OCI-LY1 (cell line): Measurements from ENCODE around the gene GOLGA2.

Experiments used
- H2AFZ ChIP-seq: fragments of 200-600 bp; sonication (generic), shearing (Covaris generic); 2 replicates; pipeline ENCODE4 v1.6.0; 2014; ENCODE audit warnings: antibody characterized with exemption, mild to moderate bottlenecking, low read length
- H3F3A ChIP-seq: fragments of 200-600 bp; sonication (generic), shearing (Covaris generic); 2 replicates; pipeline ENCODE4 v1.6.0; 2014; ENCODE audit warnings: mild to moderate bottlenecking, antibody characterized with exemption, low read length, moderate library complexity; ENCODE audit not compliant: insufficient read depth
- H3K27ac ChIP-seq: fragments of 200-600 bp; sonication (generic); 2 replicates; pipeline ENCODE4 v1.5.1; 2014; ENCODE audit warnings: low read length, mixed run types, mild to moderate bottlenecking, low read depth; ENCODE audit not compliant: poor library complexity, severe bottlenecking
- H3K27me3 ChIP-seq: fragments of 200-600 bp; sonication (generic); 2 replicates; pipeline ENCODE4 v1.6.0; 2014; ENCODE audit warnings: antibody characterized with exemption, mild to moderate bottlenecking, low read length, moderate library complexity; ENCODE audit not compliant: insufficient read depth
- H3K36me3 ChIP-seq: fragments of 200-600 bp; sonication (generic); 2 replicates; pipeline ENCODE4 v1.6.1; 2014; ENCODE audit warnings: mild to moderate bottlenecking, antibody characterized with exemption, low read length, moderate library complexity, mixed read lengths; ENCODE audit not compliant: insufficient read depth
- H3K4me1 ChIP-seq: fragments of 200-600 bp; sonication (generic); 2 replicates; pipeline ENCODE4 v1.5.1; 2014; ENCODE audit warnings: mild to moderate bottlenecking, low read length, moderate library complexity; ENCODE audit not compliant: insufficient read depth, severe bottlenecking
- H3K4me2 ChIP-seq: fragments of 200-600 bp; sonication (generic), shearing (Covaris generic); 2 replicates; pipeline ENCODE4 v1.6.1; 2014; ENCODE audit warnings: low read length
- H3K4me3 ChIP-seq: fragments of 200-600 bp; sonication (generic); 2 replicates; pipeline ENCODE4 v1.5.1; 2014; ENCODE audit warnings: low read length, low read depth, mild to moderate bottlenecking, mixed read lengths; ENCODE audit not compliant: poor library complexity, severe bottlenecking
- H3K79me2 ChIP-seq: fragments of 200-600 bp; shearing (Covaris generic); 2 replicates; pipeline ENCODE4 v1.6.1; 2016; ENCODE audit warnings: mixed run types, low read length, mixed read lengths; ENCODE audit not compliant: insufficient read depth
- H3K9ac ChIP-seq: fragments of 200-600 bp; sonication (generic), shearing (Covaris generic); 2 replicates; pipeline ENCODE4 v1.6.1; 2014; ENCODE audit warnings: mild to moderate bottlenecking, low read length, mixed read lengths
- H3K9me2 ChIP-seq: fragments of 200-600 bp; sonication (generic), shearing (Covaris generic); 2 replicates; pipeline ENCODE4 v1.6.1; 2014; ENCODE audit warnings: low read depth, mild to moderate bottlenecking, low read length, mixed read lengths
- H3K9me3 ChIP-seq: fragments of 200-600 bp; shearing (Covaris generic); 2 replicates; pipeline ENCODE4 v1.6.1; 2014; ENCODE audit warnings: low read length, mixed read lengths
- H4K20me1 ChIP-seq: fragments of 200-600 bp; sonication (generic), shearing (Covaris generic); 2 replicates; pipeline ENCODE4 v1.6.0; 2016; ENCODE audit warnings: mild to moderate bottlenecking, low read length; ENCODE audit not compliant: insufficient read depth
- EZH2 ChIP-seq: fragments of 200-600 bp; sonication (generic), shearing (Covaris generic); IDR thresholded peaks from 2 replicates; pipeline ENCODE4 v1.8.0; 2017; ENCODE audit warnings: borderline replicate concordance, mixed run types, mild to moderate bottlenecking, antibody characterized with exemption, low read length, moderate library complexity, mixed read lengths
- TF ChIP-seq, protein P1 (sequence below): fragments of 200-600 bp; sonication (generic), shearing (Covaris generic); IDR thresholded peaks from 2 replicates; pipeline ENCODE4 v1.5.1; 2017; ENCODE audit warnings: mild to moderate bottlenecking, antibody characterized with exemption, low read length, moderate library complexity, mixed read lengths

The GOLGA2 gene

DNA sequence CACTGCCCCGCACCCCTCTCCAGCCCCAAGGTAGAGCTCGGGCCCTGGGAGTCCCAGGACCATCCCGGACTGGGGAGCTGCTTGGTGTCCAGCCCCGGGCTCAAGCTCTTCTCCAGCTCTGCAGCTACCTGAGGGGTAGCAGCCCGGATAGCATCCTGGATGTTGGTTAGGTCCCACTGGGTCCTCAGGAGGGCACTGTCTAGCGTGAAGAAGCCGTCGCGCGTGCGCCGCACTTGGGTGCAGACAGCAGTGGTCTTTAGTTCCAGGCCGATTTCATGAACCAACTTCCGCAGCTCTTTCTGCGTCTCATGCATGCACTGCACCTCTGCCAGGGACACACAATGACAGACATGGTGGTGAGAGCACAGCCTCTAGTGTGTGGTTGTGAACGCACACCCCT lies 33.7 kb upstream of the GOLGA2 start:
- TF ChIP-seq, protein P1, sequence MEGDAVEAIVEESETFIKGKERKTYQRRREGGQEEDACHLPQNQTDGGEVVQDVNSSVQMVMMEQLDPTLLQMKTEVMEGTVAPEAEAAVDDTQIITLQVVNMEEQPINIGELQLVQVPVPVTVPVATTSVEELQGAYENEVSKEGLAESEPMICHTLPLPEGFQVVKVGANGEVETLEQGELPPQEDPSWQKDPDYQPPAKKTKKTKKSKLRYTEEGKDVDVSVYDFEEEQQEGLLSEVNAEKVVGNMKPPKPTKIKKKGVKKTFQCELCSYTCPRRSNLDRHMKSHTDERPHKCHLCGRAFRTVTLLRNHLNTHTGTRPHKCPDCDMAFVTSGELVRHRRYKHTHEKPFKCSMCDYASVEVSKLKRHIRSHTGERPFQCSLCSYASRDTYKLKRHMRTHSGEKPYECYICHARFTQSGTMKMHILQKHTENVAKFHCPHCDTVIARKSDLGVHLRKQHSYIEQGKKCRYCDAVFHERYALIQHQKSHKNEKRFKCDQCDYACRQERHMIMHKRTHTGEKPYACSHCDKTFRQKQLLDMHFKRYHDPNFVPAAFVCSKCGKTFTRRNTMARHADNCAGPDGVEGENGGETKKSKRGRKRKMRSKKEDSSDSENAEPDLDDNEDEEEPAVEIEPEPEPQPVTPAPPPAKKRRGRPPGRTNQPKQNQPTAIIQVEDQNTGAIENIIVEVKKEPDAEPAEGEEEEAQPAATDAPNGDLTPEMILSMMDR, result no peak
- TF ChIP-seq EZH2, result no peak
- Histone ChIP-seq H3K36me3 (peaks cover 48% of the 10 kb centered on the region), H3K9me3 (no peaks in the 10 kb centered on the region), H3K9ac (no peak overlapping the region), H3K79me2 (no peaks in the 10 kb centered on the region), H3K9me2 (no peaks in the 10 kb centered on the region), H3F3A (no peaks in the 10 kb centered on the region), H4K20me1 (no peaks in the 10 kb centered on the region), H3K27ac (no peak overlapping the region), H3K4me1 (no peaks in the 10 kb centered on the region), H3K4me2 (no peak overlapping the region), H2AFZ (no peak overlapping the region), H3K4me3 (no peak overlapping the region), H3K27me3 (no peaks in the 10 kb centered on the region)

DNA sequence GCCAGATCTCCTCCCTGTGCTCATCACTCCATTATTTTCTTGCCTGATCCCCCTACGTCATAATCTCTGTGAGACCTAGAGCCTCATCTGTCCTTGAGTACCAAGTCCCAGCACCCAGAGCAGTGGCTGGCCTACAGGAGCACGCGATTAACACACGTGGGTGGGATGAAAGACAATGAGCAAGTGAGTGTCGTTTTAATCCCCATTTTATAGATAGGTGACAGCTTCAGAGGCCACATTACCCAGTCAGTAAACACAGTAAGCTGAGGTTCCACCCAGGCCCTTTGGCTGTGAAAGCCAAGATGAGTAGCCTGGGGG lies 29.1 kb upstream of the GOLGA2 start:
- no peaks in the 10 kb centered on the region for H3K27me3 ChIP-seq
- H3F3A ChIP-seq, result no peaks in the 10 kb centered on the region
- no peak for TF ChIP-seq EZH2
- TF ChIP-seq, protein P1, result no peak
- no peaks in the 10 kb centered on the region for H4K20me1 ChIP-seq
- H3K27ac ChIP-seq, result no peak overlapping the region
- H3K9ac ChIP-seq, result no peak overlapping the region
- no peak overlapping the region for H3K4me3 ChIP-seq
- H3K4me2 ChIP-seq, result no peak overlapping the region
- H3K9me2 ChIP-seq, result no peaks in the 10 kb centered on the region
- no peaks in the 10 kb centered on the region for H3K9me3 ChIP-seq
- H2AFZ ChIP-seq, result no peak overlapping the region
- H3K36me3 ChIP-seq, result peaks cover 23% of the 10 kb centered on the region
- no peaks in the 10 kb centered on the region for H3K79me2 ChIP-seq
- no peaks in the 10 kb centered on the region for H3K4me1 ChIP-seq

- no peaks in the 10 kb centered on the region for H3F3A ChIP-seq
These were observed 28.5 kb upstream of the GOLGA2 start for GRCh38 chr9:128304136-128304970.

More at GRCh38 chr9:128304136-128304970, 28.5 kb upstream of the GOLGA2 start:
- Histone ChIP-seq H3K9ac (no peak overlapping the region), H3K36me3 (peaks cover 17% of the 10 kb centered on the region), H4K20me1 (no peaks in the 10 kb centered on the region), H2AFZ (no peak overlapping the region), H3K79me2 (no peaks in the 10 kb centered on the region), H3K4me2 (no peak overlapping the region), H3K4me1 (no peaks in the 10 kb centered on the region), H3K9me2 (no peaks in the 10 kb centered on the region), H3K27ac (no peak overlapping the region), H3K9me3 (no peaks in the 10 kb centered on the region), H3K27me3 (no peaks in the 10 kb centered on the region), H3K4me3 (no peak overlapping the region)
- no peak for TF ChIP-seq EZH2
- TF ChIP-seq, protein P1, result no peak
